Stimulated activated CD4-positive, alpha-beta T cell treated with anti-CD3 and anti-CD28 coated beads, TNF-alpha, amount 100 ng/mL, for 24 hours (primary cell): ENCODE results near the gene ADAMTS12.

Source experiments
- DNase-seq, 3 experiments: peaks; one replicate each; pipeline ENCODE4 v3.0.0-alpha.2; 2020; ENCODE audit warnings: low read depth in 3 of 3

Gene ADAMTS12

DNA sequence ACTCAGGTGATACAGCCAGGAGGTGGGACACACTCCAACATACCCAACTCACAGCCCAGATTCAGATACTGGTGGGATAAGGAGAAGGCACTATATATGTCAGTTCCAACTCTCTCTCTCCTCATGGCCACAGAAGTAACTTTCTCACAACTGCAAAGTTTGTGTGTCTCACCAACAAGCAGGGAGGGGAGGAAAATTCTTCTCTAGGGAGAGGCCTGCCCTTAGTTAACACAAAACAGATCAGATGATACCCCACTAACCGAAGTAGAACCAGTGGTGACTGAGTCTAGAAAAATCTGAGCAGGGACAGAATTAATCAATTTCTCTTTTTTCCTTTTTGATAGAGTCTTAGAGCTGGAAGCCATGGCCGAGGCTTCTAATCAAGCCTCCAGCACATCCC, 133.1 kb downstream of the ADAMTS12 start:
- DNase-seq: no peak

DNA sequence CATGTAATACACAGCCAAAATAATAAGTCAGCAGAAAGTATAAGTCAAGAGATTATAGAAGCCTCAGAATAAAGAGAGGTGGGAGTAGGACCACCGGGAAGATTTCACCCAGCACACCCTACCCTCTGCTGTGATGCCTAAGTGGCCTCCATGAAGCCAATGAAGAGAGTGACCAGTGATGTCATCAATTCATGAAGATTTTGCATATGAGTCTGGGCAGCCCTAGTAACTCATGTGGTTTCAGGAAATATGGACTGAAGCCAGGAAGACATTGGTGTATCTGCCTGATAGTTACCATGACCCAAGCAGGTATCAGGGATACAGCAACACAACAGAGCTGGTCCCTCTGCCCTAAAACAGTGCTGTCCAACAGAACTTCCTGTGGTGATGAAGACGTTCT, 135.3 kb downstream of the ADAMTS12 start:
- no peak for DNase-seq

DNA sequence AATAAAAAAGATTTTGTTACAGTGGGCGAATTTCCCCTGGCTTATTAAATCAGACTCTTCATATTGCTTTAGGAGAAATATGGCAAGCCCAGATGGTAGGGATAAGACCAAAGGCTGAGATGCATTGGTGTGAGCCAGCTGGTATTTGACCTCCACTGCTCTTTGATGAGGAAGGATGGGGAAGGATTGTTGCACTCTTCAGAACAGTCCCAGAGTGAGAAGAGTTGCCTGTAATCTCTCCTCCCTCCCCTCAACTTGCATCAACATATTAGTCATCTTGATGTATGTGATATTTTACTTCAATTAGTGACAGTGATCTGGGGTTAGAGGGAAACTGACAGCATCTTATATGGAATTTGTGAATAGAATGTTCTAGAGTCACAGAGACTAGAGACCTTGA, 136.6 kb downstream of the ADAMTS12 start:
- DNase-seq: no peak

DNA sequence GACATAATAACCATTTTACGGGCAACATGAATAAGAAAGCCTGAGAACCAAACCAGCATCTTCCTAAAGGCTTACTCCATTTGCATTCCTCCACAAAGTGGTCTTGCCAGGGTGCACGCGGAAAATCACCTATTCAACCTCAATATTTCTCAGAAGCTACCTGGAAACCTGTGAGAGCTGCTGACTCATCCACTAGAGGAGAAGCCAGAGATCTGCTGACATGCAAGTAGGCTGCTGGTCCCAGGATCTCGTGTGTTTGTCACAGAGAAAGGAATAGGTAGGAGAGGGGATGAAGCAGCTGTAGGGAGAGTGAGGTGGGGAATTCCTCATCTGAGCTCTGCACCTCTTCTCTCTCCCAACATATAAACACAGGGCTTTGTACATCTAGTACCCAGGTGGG, 138.1 kb downstream of the ADAMTS12 start:
- DNase-seq: no peak

DNA sequence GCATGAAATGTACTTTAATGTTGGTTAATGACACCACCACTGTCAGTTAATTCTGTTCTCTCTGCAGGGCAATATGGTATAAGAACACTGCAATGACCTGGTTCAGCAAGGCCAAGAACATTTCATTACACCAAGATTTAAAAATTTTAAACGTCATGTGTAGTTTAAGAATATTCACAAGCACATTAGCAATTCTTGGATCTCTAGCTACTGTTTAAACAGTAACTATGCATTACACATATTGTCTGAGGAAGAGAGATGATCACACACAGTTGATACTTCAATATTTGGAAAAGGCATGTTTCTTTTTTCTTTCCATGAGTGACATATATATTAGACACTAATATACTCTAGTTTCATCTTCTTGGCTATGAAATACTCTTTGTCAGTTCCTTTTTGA, 143.0 kb downstream of the ADAMTS12 start:
- DNase-seq: no peak

DNA sequence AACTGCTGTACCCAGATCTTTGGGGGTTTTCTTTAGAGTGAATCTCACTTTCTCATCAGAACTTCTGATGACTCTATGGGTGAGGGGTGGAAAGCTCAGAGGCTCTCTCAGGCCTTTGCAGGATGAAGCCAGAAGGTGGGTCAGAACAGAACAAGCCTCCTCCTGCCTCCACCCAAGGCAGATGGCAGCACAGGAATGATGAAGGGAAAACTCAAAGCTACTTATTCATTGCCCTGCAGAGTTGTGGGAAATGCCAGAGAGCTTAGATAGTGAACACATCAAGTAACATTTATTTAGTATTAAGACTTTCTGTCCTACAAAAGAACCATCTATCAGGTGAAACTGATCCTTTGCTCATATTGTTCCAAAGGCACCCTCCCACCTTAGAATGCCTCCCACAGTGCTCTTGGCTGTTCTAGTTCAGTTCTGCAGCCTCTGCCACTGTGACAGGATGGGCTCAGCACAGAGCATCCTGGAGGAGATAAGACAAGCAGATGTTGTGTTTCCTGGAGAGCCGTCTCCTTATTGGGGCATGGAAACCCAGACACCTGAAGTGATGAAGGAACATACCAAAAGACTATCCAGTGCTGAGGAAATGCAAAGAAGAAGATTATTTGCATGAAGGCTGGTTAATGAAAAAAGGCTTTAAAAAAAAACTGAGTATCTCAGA, 146.6 kb downstream of the ADAMTS12 start:
- no peak for DNase-seq

DNA sequence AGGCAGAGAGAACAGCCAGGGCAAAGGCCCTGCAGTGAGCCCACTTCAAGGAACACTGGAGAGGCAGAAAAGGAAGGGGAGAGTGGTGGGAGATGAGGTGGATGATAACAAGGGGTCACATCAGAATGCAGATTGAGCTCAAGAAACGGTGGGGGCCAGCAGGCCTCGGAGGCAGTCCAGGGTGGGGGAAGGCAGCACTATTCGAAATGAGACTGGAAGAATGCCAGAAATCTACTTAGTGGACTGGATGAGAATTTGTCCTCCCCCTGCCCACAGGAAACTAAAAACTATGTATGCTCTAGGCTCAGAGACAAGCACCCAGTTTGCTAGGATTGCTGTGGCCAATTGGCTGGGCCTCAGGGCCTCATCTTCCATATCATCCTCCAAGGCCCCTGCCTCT, 148.7 kb downstream of the ADAMTS12 start:
- DNase-seq: no peak

- DNase-seq: no peak
Measured at GRCh38 chr5:33742181-33742580, 149.6 kb downstream of the ADAMTS12 start.

- no peak for DNase-seq
Measured at GRCh38 chr5:33738967-33739366, 152.8 kb downstream of the ADAMTS12 start.

- DNase-seq: no peak
Measured at GRCh38 chr5:33738097-33738496, 153.7 kb downstream of the ADAMTS12 start.

GRCh38 chr5:33737697-33738096, 154.1 kb downstream of the ADAMTS12 start:
- no peak for DNase-seq

DNA sequence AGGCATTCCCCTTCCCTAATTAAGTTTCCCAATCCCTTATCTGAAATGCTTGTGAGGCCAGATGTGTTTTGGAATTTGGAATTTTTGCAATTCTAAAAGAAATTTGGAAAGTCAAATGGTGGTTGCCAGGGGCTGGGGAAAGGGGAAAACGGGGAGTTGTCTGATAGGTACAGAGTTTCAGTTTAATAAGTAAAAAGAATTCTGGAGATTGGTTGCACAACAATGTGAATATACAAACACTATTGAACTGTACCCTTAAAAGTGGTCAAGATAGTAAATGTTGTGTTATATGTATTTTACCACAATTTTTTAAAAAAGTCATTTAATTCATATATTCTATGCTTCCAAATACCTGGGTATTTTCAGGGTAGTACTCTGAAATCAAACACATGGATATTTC, 154.5 kb downstream of the ADAMTS12 start:
- DNase-seq: no peak

DNA sequence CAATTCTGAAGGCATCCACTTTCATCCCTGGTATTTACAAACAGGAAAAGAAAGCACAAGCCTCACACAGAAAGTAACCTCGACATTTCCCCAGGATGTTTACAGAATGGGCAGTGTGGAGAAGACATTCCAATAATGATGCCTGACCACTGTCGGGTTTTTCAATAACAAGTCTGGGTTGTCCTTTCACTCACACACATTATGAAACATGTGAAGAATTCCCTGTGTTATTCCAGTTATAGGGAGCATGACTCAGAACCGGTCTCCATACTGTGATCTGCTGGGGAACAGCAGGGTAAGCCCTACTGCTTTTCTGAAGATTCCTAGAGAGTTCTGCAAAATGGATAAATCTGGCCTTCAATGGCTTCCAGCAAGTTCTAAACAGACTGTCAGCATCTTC, 155.3 kb downstream of the ADAMTS12 start:
- no peak for DNase-seq

DNA sequence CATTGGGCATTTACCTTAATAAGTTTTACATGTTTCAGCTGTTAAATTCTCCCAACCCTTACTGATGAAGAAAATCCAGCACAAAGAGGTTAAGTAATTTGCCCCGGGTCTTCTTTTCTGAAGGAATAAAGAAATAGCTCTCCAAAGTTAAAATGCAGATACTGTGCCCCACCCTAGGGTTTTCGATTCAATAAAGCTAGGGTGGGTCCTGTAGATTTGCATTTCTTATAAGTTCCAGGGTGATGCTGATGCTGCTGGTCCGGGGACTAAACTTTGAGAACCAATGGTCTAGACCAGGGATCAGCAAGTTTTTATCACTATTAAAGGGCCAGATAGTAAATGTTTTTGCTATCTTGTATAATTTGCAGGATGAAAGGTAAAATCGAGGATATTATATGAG, 156.7 kb downstream of the ADAMTS12 start:
- no peak for DNase-seq

DNA sequence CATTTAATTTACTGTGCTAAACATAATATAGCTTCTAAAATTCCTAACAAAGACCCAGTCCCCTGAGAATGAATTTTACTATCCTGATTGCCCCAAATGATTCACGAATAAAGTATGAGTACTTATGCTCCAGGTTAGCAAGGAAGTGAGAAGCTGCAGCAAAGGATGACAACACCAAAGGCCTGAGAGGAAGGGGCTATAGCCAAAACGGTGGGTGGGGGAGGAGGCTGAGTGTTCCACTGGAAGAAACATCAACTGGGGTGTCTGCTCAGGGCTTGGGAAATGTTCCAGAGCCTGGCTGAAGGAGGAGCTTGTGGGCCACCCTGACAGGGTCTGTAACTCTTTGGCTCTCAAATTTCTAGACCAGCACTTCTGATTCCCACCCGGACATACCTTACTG, 157.3 kb downstream of the ADAMTS12 start:
- DNase-seq: no peak

- no peak for DNase-seq
Measured at GRCh38 chr5:33733225-33733624, 158.6 kb downstream of the ADAMTS12 start.

GRCh38 chr5:33726422-33727165, 165.2 kb downstream of the ADAMTS12 start:
- DNase-seq: no peak

DNA sequence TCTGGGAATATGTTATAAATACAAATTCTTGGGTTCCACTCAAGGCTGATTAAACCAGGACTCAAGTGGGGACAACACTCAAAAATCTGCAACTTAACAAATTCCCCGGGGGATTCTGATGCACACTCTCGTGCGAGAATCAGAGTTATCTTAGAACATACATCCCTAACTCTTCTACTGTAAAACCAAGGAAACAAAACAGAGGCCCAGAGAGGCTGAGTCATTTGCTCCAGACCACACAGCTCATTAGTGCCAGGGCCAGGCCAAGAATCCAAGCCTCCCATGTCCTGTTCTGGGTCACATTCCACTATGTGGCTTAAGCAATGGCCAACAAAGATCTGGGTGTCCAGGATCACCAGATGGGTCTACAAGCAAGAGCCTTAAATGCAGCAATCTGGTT, 166.0 kb downstream of the ADAMTS12 start:
- no peak for DNase-seq

DNA sequence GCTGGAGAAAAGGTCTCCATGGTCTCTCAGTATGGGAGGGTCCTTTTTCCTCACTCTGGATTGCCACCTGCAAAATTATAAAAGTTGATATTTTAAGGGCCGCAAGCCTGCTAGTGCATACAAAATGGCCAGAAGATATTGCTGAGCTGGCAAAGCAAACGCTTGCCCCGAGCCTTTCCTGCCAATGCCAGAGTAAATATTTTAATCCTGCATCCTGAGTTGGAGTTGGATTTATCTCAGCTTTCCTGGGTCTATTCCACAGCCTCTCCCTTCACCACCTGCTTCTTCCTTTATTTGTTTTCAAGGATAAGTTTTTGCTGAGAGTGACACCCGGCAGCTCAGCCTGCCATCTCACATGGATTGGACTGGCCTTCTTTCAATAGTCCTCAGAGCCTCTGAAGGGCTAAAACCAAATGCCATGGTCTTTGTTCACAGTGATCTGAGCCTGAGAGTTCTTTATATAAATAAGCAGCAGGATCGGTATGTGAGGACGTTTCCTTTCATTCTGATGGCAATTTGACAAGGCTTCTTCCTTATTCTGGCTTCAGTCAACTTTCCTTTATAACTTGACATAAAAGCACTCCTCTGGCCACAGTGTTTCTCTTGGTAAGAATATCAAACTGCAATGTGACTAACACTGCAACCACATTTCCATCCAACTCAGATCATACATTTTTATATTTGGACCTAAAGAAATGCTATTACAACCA, 170.1 kb downstream of the ADAMTS12 start:
- DNase-seq: no peak

- no peak for DNase-seq
Measured at GRCh38 chr5:33720176-33720575, 171.6 kb downstream of the ADAMTS12 start.

GRCh38 chr5:33719769-33720168, 172.0 kb downstream of the ADAMTS12 start:
- DNase-seq: no peak

DNA sequence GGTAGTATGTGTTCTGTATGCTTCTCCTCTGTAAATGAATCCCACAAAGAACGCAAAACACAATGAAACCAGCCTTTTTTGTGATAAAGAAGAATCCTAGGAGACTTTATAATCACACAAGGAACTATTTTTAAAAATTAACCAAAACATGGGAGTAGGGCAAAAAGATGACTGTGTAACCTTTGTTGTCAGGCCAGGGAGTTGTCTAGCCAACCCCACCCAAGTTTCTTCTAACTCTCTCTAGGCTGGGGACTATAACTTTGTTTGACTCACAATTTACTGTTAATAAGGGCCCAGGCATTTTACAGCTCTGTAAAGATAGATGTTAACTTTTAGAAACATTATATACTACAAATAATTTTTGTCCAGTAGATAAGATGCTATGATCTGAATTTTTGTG, 176.1 kb downstream of the ADAMTS12 start:
- DNase-seq: no peak
